Hepatocyte (in vitro differentiated cells): Measurements from ENCODE around the gene DELE1. TPM values are rescaled to one million over a fixed set of nuclear protein-coding genes. Genes with fewer than 3 reads are reported as not detected.
"Not testable (repeated sequence)": the region's sequence is repeated elsewhere in the genome, so short reads cannot be mapped to it uniquely, and the experiment has no call there.

Source experiments
- DNase-seq: peaks from one replicate; pipeline ENCODE4 v3.0.0-alpha.2; 2016; ENCODE audit warnings: low spot score
- H2AFZ ChIP-seq: fragments of 200-600 bp; sonication (generic); 2 replicates; pipeline ENCODE4 v1.6.0; 2016; ENCODE audit warnings: antibody characterized with exemption, mild to moderate bottlenecking
- H3K27ac ChIP-seq: fragments of 200-600 bp; sonication (generic); 2 replicates; pipeline ENCODE4 v1.5.1; 2016; ENCODE audit warnings: mild to moderate bottlenecking
- H3K27me3 ChIP-seq: fragments of 200-600 bp; sonication (generic); 2 replicates; pipeline ENCODE4 v1.6.1; 2016
- H3K36me3 ChIP-seq: fragments of 200-600 bp; sonication (generic); replicated peaks from 2 replicates; pipeline ENCODE4 v1.5.1; 2016; ENCODE audit warnings: low read depth; ENCODE audit not compliant: insufficient read depth
- H3K4me1 ChIP-seq: fragments of 200-600 bp; sonication (generic); 2 replicates; pipeline ENCODE4 v1.5.1; 2016; ENCODE audit warnings: mild to moderate bottlenecking, moderate library complexity; ENCODE audit not compliant: insufficient read depth
- H3K4me2 ChIP-seq: fragments of 200-600 bp; sonication (generic); 2 replicates; pipeline ENCODE4 v1.6.0; 2016
- H3K4me3 ChIP-seq: fragments of 200-600 bp; sonication (generic); 2 replicates; pipeline ENCODE4 v1.5.1; 2016; ENCODE audit warnings: mild to moderate bottlenecking
- H3K79me2 ChIP-seq: fragments of 200-600 bp; sonication (generic); 2 replicates; pipeline ENCODE4 v1.6.0; 2017; ENCODE audit warnings: mild to moderate bottlenecking
- H3K9me2 ChIP-seq: fragments of 200-600 bp; sonication (generic); replicated peaks from 2 replicates; pipeline ENCODE4 v1.6.0; 2017; ENCODE audit warnings: mild to moderate bottlenecking; ENCODE audit not compliant: insufficient read depth
- H3K9me3 ChIP-seq: fragments of 200-600 bp; sonication (generic); 2 replicates; pipeline ENCODE4 v1.5.1; 2016; ENCODE audit warnings: low read depth, mild to moderate bottlenecking
- H4K20me1 ChIP-seq: fragments of 200-600 bp; sonication (generic); 2 replicates; pipeline ENCODE4 v1.6.0; 2016; ENCODE audit warnings: mild to moderate bottlenecking; ENCODE audit not compliant: insufficient read depth, poor library complexity, severe bottlenecking
- EZH2 ChIP-seq: fragments of 200-600 bp; sonication (generic); IDR thresholded peaks from 2 replicates; pipeline ENCODE4 v1.6.1; 2016; ENCODE audit warnings: antibody characterized with exemption, mild to moderate bottlenecking, borderline replicate concordance
- EZH2phosphoT487 ChIP-seq: fragments of 200-600 bp; sonication (generic); IDR thresholded peaks from one replicate; pipeline ENCODE4 v1.6.1; 2018; ENCODE audit warnings: antibody characterized with exemption, mild to moderate bottlenecking, low read depth, moderate library complexity; ENCODE audit not compliant: unreplicated experiment, severe bottlenecking
- WGBS: methylation state at CpG from one replicate; pipeline ENCODE4 v1.1.6; 2016; ENCODE audit warnings: low lambda C conversion rate; ENCODE audit errors: missing lambda C conversion rate; 5-methylcytosine and 5-hydroxymethylcytosine counted together
- polyA plus RNA-seq: library from polyadenylated mRNA; unstranded; fragments of >200 nt; fragmentation: Nextera tagmentation; extraction: Ambion mirVana; gene quantifications from 2 replicates; pipeline ENCODE4 v1.2.1, GENCODE V29; 2016
- total RNA-seq: library from RNA; depleted of rRNA; stranded (reverse); fragments of >200 nt; gene quantifications from 2 replicates; pipeline ENCODE4 v1.2.3, GENCODE V29; 2014
- TF ChIP-seq, protein P1 (sequence below): fragments of 200-600 bp; sonication (generic); IDR thresholded peaks from 2 replicates; pipeline ENCODE4 v1.5.1; 2016; ENCODE audit warnings: antibody characterized with exemption, mild to moderate bottlenecking; ENCODE audit not compliant: poor library complexity

The DELE1 gene
- total and polyA plus RNA-seq, 2 experiments from 2014 or later: 32.6 to 62.0 TPM

DNA sequence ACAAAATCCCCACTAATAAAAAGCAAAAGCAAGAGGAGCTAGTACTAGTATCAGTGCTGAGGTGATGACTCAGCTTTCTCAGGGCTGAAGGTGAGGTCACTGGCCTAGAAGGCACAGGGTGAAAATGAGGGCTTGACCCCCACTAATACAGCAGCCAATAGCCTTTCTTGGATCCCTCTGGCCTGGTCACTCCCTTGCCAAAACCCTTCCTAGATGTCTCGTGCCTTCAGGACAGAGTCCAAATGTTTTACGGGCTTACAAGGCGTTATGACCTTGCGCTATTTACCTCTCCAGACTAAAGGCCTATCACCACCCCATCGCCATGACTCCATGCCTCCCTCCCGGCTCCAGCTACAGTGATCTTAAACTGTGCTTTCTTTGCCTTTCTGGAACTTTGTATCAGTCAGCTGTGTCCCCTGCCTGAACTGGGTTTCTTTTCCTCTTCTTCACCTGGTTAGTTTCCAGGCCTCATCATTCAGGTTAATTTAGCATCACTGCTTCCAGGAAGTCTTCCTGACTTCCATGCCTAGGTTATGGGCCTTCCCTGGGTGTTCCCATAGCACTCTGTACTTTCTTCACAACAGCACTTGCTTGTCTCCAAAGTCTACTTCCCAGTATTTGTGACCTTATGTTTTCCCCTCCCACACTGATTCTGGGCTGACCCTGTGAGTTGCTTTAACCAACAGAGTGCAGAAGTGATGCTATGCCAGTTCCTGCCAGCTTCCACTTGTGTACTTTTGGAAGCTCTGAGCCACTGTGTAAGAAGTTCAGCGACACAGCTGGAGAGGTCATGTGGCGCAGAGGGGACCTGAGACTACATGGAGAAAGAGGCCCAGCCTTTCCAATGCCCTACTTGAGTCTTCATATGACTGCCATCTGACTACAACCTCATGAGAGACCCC lies 4.2 kb upstream of the DELE1 start:
- WGBS: 84% methylated on average over 8 of the region's 8 CpGs
- Histone ChIP-seq H2AFZ (no peak overlapping the region), H4K20me1 (no peaks in the 10 kb centered on the region), H3K36me3 (no peaks in the 10 kb centered on the region), H3K9me2 (no peaks in the 10 kb centered on the region), H3K4me1 (peaks cover 15% of the 10 kb centered on the region), H3K27me3 (peaks cover 5% of the 10 kb centered on the region), H3K79me2 (peaks cover 2% of the 10 kb centered on the region), H3K27ac (peak overlapping the region; percentile 72), H3K4me2 (no peak overlapping the region), H3K4me3 (no peak overlapping the region), H3K9me3 (no peaks in the 10 kb centered on the region)
- TF ChIP-seq EZH2phosphoT487 (no peak), EZH2 (no peak)
- TF ChIP-seq, protein P1, sequence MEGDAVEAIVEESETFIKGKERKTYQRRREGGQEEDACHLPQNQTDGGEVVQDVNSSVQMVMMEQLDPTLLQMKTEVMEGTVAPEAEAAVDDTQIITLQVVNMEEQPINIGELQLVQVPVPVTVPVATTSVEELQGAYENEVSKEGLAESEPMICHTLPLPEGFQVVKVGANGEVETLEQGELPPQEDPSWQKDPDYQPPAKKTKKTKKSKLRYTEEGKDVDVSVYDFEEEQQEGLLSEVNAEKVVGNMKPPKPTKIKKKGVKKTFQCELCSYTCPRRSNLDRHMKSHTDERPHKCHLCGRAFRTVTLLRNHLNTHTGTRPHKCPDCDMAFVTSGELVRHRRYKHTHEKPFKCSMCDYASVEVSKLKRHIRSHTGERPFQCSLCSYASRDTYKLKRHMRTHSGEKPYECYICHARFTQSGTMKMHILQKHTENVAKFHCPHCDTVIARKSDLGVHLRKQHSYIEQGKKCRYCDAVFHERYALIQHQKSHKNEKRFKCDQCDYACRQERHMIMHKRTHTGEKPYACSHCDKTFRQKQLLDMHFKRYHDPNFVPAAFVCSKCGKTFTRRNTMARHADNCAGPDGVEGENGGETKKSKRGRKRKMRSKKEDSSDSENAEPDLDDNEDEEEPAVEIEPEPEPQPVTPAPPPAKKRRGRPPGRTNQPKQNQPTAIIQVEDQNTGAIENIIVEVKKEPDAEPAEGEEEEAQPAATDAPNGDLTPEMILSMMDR: no peak
- peak; percentile 40 for DNase-seq

DNA sequence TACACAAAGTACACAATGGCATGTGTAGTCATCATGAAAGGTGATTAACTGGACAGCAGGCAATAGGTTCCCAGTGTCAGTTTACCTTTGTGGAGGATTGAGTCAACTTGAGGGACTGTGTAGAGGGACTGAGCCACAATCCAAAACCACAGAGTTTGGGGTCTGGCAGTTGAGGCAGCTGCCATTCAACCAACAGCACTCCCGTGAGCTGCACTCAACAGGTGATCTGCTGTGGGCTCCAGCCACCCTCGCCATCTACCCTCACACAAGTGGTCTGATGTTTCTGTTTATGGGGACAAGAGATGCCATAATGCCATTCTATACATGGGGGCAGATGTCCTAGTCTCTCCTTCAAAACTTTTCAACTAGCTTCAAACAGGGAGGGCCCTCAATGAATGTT lies 2.9 kb upstream of the DELE1 start:
- Histone ChIP-seq H3K4me1 (peaks cover 15% of the 10 kb centered on the region), H3K79me2 (peaks cover 13% of the 10 kb centered on the region), H3K9me3 (no peaks in the 10 kb centered on the region), H3K27me3 (peaks cover 5% of the 10 kb centered on the region), H3K4me2 (no peak overlapping the region), H3K9me2 (no peaks in the 10 kb centered on the region), H3K4me3 (no peak overlapping the region), H2AFZ (no peak overlapping the region), H3K27ac (no peak overlapping the region), H3K36me3 (no peaks in the 10 kb centered on the region), H4K20me1 (no peaks in the 10 kb centered on the region)
- no peak for DNase-seq
- WGBS: 90% methylated on average over 2 of the region's 2 CpGs
- TF ChIP-seq EZH2: no peak
- TF ChIP-seq, protein P1: no peak
- TF ChIP-seq EZH2phosphoT487: no peak

DNA sequence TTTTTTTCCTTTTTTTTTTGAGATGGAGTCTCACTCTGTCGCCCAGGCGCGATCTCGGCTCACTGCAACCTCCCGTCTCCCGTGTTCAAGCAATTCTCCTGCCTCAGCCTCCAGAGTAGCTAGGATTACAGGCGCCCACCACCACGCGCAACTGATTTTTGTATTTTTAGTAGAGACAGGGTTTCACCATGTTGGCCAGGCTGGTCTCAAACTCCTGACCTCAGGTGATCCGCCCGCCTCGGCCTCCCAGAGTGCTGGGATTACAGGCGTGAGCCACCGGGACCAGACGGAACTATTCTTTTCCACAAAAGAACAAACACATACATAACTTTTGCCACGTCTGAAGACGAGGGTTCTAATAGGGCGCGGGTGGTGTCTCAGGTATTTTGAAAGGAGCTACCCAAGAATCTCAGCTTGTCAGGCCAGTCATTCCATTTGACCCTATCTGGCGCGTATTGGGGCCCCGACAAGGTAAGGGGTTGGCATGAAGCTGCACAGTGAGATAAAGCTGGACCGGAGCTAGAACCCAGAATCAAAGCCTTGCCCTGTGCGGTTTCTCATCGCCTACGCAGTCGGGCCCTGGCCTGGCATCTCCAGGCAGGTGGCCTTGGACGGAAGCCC lies 734 bp upstream of the DELE1 start:
- DNase-seq, H3K27me3 ChIP-seq, H3K36me3 ChIP-seq, H3K9me2 ChIP-seq, H3K9me3 ChIP-seq, H4K20me1 ChIP-seq: not testable (repeated sequence)
- WGBS: 80% methylated on average over 28 of the region's 28 CpGs
- Histone ChIP-seq H2AFZ (peak overlapping the region; percentile 73), H3K79me2 (peaks cover 16% of the 10 kb centered on the region), H3K27ac (peak overlapping the region; percentile 99), H3K4me3 (peak overlapping the region; percentile 48), H3K4me2 (peak overlapping the region; percentile 93), H3K4me1 (peaks cover 15% of the 10 kb centered on the region)

DNA sequence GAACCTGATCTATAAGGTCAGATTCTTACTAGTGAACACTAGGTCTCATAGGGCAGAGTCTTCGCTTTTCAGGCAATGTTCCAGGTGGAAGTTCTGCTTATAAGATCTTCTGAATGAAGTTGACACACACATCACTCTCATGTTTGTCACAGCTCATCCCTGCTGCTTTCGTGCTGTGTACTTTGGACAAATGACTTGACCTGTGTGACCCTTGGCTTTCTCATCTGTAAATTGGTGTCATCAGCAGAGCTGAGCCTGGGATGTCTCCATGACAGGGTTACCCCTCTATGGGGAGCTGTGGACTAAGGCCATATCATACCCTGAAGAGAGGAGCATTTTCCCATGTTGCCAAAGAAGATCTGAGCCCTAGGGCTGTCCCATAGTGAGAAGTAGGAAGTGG lies 2.8 kb downstream of the DELE1 start:
- no peak overlapping the region for H3K4me3 ChIP-seq
- no peak overlapping the region for H2AFZ ChIP-seq
- no peak for TF ChIP-seq EZH2phosphoT487
- no peak for TF ChIP-seq EZH2
- TF ChIP-seq, protein P1: no peak
- peaks cover 16% of the 10 kb centered on the region for H3K79me2 ChIP-seq
- no peaks in the 10 kb centered on the region for H3K9me3 ChIP-seq
- H3K27me3 ChIP-seq: no peaks in the 10 kb centered on the region
- peaks cover 15% of the 10 kb centered on the region for H3K4me1 ChIP-seq
- H3K36me3 ChIP-seq: no peaks in the 10 kb centered on the region
- H4K20me1 ChIP-seq: no peaks in the 10 kb centered on the region
- WGBS: 93% methylated on average over 2 of the region's 2 CpGs
- no peak overlapping the region for H3K4me2 ChIP-seq
- no peak for DNase-seq
- H3K27ac ChIP-seq: no peak overlapping the region
- H3K9me2 ChIP-seq: no peaks in the 10 kb centered on the region
